HL-60 (cell line): ENCODE data around the gene ZER1.

ENCODE experiments used
- CTCF ChIP-seq: IDR thresholded peaks from one replicate; pipeline ENCODE4 v1.5.1; 2011; ENCODE audit warnings: low read length, control low read depth, inconsistent platforms; ENCODE audit not compliant: insufficient read depth
- POLR2AphosphoS5 ChIP-seq: IDR thresholded peaks from 2 replicates; pipeline ENCODE4 v1.6.1; 2012; ENCODE audit warnings: low read depth
- REST ChIP-seq: IDR thresholded peaks from 2 replicates; pipeline ENCODE4 v1.6.1; 2012; ENCODE audit warnings: low read depth; ENCODE audit not compliant: insufficient replicate concordance

GRCh38 chr9:128792978-128793686 lies 21.4 kb upstream of the ZER1 start:
- TF ChIP-seq CTCF, result no peak
- TF ChIP-seq REST, result no peak
- TF ChIP-seq POLR2AphosphoS5, result no peak
